Activated T-helper 1 cell treated with Interleukin-2 at 50 U/mL for 16 hours (primary cell): ENCODE measurements around the gene SLC16A7.

Experiments
- DNase-seq: peaks from one replicate; pipeline ENCODE4 v3.0.0-alpha.2; 2020; ENCODE audit warnings: low read depth

SLC16A7 gene

GRCh38 chr12:59668674-59669073 is 72.8 kb downstream of the SLC16A7 start:
- no peak for DNase-seq

- DNase-seq, result no peak
These were observed 76.4 kb downstream of the SLC16A7 start for GRCh38 chr12:59672273-59672672.

- DNase-seq, result no peak
These were observed 79.6 kb downstream of the SLC16A7 start for GRCh38 chr12:59675461-59675860.

GRCh38 chr12:59677857-59678256 is 82.0 kb downstream of the SLC16A7 start:
- no peak for DNase-seq

- no peak for DNase-seq
These were observed 83.1 kb downstream of the SLC16A7 start for GRCh38 chr12:59678759-59679411.

DNA sequence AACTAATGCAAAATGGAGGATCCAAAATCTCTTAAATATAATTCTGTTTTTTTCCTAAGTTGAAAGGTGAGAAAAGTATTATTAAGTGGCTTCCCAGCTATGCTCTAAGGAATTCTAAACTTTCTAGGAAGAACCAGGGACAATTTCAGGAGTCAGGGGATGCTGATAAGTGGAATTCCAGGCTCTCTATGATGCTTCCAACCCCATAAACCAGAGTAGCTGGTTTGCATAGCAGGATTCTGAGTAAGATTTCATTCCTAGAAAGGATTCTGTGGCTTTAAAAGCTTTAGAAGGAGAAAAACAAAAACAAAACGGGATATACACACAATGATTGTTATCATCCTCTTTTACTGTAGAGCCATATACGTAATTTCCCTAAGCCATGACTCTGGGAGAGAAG is 93.9 kb downstream of the SLC16A7 start:
- DNase-seq, result no peak

GRCh38 chr12:59695379-59695778 is 99.5 kb downstream of the SLC16A7 start:
- DNase-seq, result no peak

DNA sequence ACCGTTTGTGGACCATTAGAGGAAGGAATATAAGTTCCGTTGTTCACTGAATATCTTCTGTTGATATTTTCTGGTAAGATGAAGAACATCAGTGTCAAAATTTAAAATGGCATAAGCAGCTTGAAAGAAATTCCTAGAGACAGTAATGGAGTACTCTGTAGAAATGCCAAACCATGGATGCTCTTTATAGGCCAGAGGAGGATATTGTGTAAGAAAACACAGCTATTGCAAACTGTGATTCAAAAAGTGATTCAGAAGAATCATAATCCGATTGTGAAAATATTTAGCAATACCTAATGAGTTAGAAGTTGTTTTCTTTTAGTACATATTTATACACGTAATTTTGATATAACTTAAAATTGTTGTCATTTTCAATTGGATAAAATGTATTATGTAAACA is 102.8 kb downstream of the SLC16A7 start:
- DNase-seq, result no peak

GRCh38 chr12:59699421-59700152 is 103.8 kb downstream of the SLC16A7 start:
- DNase-seq, result no peak

GRCh38 chr12:59700153-59700450 is 104.3 kb downstream of the SLC16A7 start:
- no peak for DNase-seq

DNA sequence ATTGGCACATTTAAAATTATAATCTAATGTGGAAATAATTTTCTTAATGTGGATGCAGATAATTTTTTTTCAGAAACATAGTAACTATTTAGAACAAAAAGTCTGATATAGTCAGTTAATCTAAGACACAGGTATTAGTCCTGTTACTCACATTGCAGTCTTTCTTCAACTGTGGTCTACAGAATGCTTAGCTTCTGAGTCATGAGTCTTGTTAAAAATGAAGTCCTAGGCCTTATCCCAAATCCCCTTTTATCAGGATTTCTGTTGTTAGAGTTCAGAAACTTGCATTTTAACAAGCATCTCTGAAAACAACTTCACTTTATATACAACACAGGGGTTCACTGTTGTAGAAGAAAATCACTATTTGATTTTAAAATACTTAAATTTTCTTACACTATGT is 112.2 kb downstream of the SLC16A7 start:
- DNase-seq, result no peak

DNA sequence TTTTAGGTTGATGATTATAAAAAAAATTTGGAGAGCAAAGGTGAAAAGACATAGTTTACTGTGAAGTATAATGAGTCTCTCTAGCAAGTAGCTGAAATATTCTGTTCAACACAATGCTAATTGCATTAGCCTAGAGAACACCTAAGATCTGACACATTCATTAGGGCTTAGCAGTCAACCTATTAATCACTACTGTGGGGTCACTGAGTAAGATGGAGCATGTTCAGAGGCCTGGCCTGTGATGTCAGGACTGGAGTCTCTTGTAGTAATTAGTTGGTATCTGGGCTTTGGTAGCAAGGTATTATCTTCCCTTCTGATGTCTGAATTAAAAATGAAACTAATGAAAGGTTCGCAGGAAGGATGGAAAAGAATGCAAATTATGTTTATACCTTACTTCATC is 112.7 kb downstream of the SLC16A7 start:
- no peak for DNase-seq

- no peak for DNase-seq
These were observed 114.3 kb downstream of the SLC16A7 start for GRCh38 chr12:59710004-59710628.

DNA sequence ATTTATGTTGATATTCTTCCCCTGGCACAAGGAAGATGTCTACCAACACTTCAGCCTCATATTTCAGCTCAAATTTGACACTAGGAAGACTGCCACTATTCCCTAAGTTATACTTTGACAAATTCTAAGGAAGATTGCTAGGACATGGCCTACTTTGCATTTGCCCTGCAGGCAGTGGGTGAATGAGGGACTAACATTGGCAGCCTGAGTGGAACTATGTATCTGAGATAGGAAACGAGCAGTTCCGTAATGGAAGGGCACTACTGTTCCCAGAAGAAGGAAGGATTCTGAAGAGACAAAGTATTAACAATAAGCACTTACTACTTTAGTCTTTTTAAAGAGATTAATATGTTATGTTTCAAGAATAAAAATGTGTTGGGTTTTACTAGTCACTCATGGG is 115.1 kb downstream of the SLC16A7 start:
- DNase-seq, result no peak

GRCh38 chr12:59715434-59715833 is 119.6 kb downstream of the SLC16A7 start:
- no peak for DNase-seq

DNA sequence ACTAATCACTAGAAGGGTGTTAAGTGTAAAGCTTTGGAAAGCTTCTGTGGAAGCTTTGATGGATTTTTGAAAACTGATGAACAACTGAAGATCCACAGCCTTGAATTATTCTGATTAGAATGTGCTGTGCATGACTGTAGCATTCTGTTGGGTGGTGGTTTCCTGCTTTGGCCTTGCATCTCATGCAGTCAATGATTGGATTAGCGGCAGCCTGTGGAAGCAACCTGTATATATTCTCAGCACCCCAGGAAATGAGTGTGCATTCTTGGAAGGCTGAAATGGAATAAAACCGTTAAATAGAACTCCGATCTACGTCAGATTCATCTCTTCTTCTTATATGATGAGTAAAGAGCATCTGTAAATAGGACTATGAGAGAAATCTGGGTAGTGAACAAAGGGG is 120.2 kb downstream of the SLC16A7 start:
- no peak for DNase-seq

DNA sequence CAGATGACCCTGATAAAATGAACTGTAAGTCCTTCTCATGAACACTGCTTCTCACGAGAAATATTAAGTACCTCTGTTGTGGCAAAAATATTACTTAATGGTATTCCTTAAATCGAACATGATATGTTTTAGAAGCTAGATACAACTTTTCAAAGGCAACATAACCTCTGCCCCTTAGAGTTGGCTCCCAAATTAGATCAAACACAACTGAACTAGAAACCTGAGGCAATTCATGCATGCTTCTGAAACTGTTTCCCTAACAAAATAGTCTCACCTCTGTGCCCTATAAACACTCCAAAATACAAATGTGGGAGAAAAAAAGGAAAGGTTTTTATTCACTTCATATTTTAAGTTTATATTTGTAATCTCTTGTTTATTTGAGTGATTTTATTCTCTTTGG is 121.6 kb downstream of the SLC16A7 start:
- DNase-seq, result no peak

- no peak for DNase-seq
These were observed 123.9 kb downstream of the SLC16A7 start for GRCh38 chr12:59719701-59720100.

GRCh38 chr12:59723520-59723919 is 127.7 kb downstream of the SLC16A7 start:
- no peak for DNase-seq

- no peak for DNase-seq
These were observed 128.3 kb downstream of the SLC16A7 start for GRCh38 chr12:59724011-59724695.

DNA sequence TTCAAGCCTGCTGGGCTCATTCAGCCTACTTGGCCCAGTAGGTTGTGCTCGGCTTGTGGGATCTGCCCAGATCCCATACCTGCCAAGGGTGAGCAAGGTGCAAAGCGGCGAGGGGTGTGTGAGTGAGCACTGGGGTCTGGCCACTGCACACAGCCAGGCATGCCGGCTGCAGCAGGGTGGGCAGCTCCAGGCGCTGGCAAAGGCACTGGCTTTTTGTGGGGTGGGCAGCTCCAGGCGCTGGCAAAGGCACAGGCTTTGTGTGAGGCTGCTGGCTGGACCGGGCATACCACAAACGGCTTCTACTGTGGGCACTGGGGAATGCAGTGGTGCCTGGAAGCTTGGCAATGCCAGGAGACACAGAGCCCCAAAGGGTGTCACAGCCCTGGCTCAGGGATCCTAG is 137.4 kb downstream of the SLC16A7 start:
- DNase-seq, result no peak

GRCh38 chr12:59734371-59734770 is 138.5 kb downstream of the SLC16A7 start:
- DNase-seq, result no peak

GRCh38 chr12:59735231-59735630 is 139.4 kb downstream of the SLC16A7 start:
- DNase-seq, result no peak
